Measurements from ENCODE around the gene ADAMTS15. TPM values are rescaled to one million over a fixed set of nuclear protein-coding genes. Genes with fewer than 3 reads are reported as not detected.

Gene ADAMTS15
- total and polyA plus RNA-seq, 11 donors = 5.3 to 71.0 (median 16.7) TPM

DNA sequence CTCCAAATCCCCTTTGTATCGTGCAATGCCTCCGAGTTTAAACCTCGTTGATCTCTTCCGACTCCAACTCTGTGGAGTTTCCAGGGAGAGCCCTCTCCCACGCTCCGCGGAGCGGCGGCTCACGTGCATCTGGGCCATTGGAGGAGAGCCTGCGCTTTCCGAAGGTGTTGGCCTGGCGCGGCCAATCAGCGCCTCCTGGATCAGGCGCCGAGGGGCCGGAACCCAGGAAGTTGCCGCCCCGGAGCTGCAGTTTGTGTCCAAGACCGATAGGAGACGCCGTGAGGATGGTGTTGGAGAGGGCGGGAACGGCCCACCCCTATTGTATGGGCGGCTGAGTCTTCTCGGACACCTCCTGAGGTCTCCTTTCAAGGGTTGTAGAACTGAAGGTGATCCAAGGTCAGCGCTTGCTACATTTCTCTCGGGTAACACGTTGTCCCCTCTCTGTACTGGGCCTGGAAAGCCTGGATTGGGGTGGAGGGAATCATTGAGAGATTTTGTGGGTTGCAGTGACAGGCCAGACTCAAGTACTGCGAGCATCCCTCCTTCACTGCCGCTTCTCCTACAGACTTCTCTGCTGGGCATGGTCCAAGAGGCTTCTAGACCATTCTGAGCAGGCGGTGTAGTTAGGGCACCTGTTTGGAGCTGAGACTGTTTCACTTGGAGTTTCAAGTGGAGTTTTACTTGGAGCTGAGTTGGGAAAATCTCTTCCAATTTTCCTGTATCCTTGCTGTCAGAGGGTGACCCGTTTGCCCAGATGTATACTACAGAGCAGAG, 1.7 kb downstream of the ADAMTS15 start:
- intact Hi-C loops (cut with DNase I) = loop anchor here in 9 of 10 donors (1.0 to 10.0 kb wide), 18 partner anchors 72 to 412 kb away; no protein-coding TSS in a partner anchor
- H3K4me1 ChIP-seq = peaks cover 0 to 71% (median 52%) of the 10 kb centered on the region in 12 donors

DNA sequence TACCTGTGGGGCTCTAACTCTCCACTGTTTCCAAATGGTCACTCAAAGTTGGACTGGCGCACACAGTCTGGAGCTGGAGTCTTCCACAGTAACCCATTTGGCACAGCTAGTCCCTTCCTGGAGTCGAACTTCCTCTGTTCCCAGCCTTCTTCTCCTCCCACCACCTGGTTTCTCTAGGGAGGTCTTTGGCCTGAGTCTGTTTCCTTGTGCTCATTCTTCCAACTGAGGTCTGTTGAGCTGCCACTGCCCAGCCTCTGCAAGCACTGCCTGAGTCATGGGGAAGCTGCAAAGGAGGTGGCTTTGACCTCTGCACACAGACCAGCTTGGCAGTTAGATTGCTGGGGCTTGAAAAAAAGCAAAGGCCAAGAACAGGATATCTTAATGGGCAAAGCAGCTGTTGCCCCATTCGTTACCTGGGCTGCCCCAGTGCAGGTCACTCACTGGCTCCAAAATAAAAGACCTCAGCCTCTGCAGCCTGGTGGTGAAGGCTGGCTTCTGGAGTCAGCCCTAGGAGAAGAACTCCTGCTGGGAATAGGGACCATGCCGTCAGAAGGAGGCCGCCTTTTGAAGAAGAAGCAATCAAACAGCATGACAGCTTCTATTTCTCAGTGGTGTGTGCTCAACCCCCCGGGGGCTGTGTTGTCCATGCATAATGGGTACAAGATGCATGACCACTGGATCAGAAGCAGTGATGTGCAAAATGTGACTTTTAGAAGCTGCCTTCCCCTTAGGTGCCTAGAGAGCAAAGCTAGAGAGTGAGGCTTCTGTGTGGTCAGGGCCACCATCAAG, 3.0 kb downstream of the ADAMTS15 start:
- H3K4me1 ChIP-seq = peaks cover 0 to 76% (median 58%) of the 10 kb centered on the region in 12 donors
- peak; percentile 22 to 54 (median 46) for ATAC-seq
- no peaks in the 10 kb centered on the region for H3K9me3 ChIP-seq
- peak; percentile 55 to 84 (median 69) for DNase-seq
- intact Hi-C loops (cut with DNase I) = loop anchor here in 8 of 10 donors (2.0 to 10.0 kb wide), 14 partner anchors 71 to 411 kb away; no protein-coding TSS in a partner anchor
- WGBS, 4 donors = 33 to 46% (median 38%) methylated on average over 6 of the region's 6 CpGs
- TF ChIP-seq, protein P1, sequence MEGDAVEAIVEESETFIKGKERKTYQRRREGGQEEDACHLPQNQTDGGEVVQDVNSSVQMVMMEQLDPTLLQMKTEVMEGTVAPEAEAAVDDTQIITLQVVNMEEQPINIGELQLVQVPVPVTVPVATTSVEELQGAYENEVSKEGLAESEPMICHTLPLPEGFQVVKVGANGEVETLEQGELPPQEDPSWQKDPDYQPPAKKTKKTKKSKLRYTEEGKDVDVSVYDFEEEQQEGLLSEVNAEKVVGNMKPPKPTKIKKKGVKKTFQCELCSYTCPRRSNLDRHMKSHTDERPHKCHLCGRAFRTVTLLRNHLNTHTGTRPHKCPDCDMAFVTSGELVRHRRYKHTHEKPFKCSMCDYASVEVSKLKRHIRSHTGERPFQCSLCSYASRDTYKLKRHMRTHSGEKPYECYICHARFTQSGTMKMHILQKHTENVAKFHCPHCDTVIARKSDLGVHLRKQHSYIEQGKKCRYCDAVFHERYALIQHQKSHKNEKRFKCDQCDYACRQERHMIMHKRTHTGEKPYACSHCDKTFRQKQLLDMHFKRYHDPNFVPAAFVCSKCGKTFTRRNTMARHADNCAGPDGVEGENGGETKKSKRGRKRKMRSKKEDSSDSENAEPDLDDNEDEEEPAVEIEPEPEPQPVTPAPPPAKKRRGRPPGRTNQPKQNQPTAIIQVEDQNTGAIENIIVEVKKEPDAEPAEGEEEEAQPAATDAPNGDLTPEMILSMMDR (IDR thresholded peaks at IDR 0.05) = no peak
- peak in 1 of 2 donors; percentile 26 for TF ChIP-seq POLR2A (IDR thresholded peaks at IDR 0.05)
- peak overlapping the region; percentile 63 to 91 (median 79) for H3K27ac ChIP-seq
- H3K4me3 ChIP-seq = peak overlapping the region in 11 of 12 donors; percentile 16 to 87 (median 79)
- peaks cover 0 to 21% (median 0%) of the 10 kb centered on the region in 9 donors for H3K27me3 ChIP-seq
- peaks cover 0 to 2% (median 0%) of the 10 kb centered on the region in 9 donors for H3K36me3 ChIP-seq

More for the DNA sequence above, 1.7 kb downstream of the ADAMTS15 start:
- H3K4me3 ChIP-seq = peak overlapping the region; percentile 63 to 88 (median 80)
- peak; percentile 68 to 75 (median 72) for ATAC-seq
- H3K9me3 ChIP-seq = no peaks in the 10 kb centered on the region
- H3K36me3 ChIP-seq = no peaks in the 10 kb centered on the region
- WGBS, 4 donors = 15 to 33% (median 20%) methylated on average over 25 to 34 of the region's 34 CpGs
- H3K27ac ChIP-seq = peak overlapping the region; percentile 70 to 91 (median 80)
- DNase-seq = peak; percentile 83 to 94 (median 91)
- TF ChIP-seq, protein P1 (IDR thresholded peaks at IDR 0.05) = peak; percentile 47 to 90 (median 73)
- peak in 1 of 2 donors; percentile 62 for TF ChIP-seq POLR2A (IDR thresholded peaks at IDR 0.05)
- peaks cover 0 to 21% (median 0%) of the 10 kb centered on the region in 9 donors for H3K27me3 ChIP-seq

DNA sequence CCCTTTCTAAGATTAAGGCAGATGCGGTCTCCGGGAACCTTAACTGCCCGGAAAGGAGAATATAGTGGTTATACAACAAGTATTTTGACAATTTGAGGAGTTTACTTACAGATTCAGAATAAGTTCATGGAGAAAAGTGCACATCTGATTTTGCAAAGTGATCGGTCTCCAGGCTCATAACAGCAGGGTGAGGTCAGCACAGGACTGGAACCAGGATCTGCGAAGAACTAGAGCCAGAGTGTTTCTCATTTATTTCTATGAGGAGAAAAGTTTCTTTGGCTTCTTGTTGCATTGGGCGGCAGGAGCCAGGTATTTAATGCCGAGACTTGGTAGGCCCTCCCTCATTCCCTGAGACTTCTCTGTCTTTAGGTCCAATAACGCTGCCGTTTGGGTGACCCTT, 3.7 kb downstream of the ADAMTS15 start:
- H3K9me3 ChIP-seq = no peaks in the 10 kb centered on the region
- H3K4me1 ChIP-seq = peaks cover 0 to 80% (median 58%) of the 10 kb centered on the region in 12 donors
- peak overlapping the region in 11 of 12 donors; percentile 54 to 91 (median 80) for H3K27ac ChIP-seq
- intact Hi-C loops (cut with DNase I) = loop anchor here in 8 of 10 donors (5.0 to 10.0 kb wide), 12 partner anchors 70 to 410 kb away; no protein-coding TSS in a partner anchor
- no peak for TF ChIP-seq POLR2A (IDR thresholded peaks at IDR 0.05)
- TF ChIP-seq, protein P1 (IDR thresholded peaks at IDR 0.05) = no peak
- peak in 1 of 5 donors; percentile 17 for DNase-seq
- H3K36me3 ChIP-seq = peaks cover 0 to 4% (median 0%) of the 10 kb centered on the region in 9 donors
- H3K27me3 ChIP-seq = peaks cover 0 to 21% (median 0%) of the 10 kb centered on the region in 9 donors
- no peak for ATAC-seq
- H3K4me3 ChIP-seq = peak overlapping the region in 7 of 12 donors; percentile 63 to 87 (median 73)
- 66 to 77% (median 73%) methylated on average over 9 of the region's 9 CpGs for WGBS, 4 donors

All from heart left ventricle (tissue), 16 donors.